CD1c-positive myeloid dendritic cell (primary cell): ENCODE results near the gene AKAIN1.
A peak's percentile ranks its signal among the peaks of the same experiment; 100 is the strongest.

Experiments
- DNase-seq: peaks from one replicate; pipeline ENCODE4 v3.0.0-alpha.2; 2016; ENCODE audit errors: extremely low spot score

The AKAIN1 gene, protein sequence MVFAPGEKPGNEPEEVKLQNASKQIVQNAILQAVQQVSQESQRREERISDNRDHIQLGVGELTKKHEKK

DNA sequence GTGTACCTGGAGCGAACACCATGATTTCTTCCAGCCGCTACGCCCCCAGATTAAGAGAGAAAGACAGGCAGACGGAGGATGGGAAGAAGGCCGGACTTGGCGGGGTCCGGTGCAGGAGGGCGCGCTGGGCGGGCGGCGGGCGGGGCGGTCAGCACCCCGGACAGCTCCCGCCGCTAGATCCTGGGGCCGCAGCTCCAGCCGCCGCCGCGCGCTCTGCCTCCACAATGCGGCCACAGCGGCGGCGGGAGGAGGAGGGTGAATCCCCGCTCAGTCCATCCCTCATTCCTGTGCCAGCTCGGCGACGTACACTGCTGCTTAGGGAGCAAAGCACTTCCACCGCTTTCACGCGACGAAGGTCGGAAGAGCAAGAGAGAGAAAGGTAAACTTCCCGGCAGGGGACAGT is at the start of gene AKAIN1:
Gene AKAIN1, minus strand, starts transcription at position 226 of the 403 bp plus-strand sequence. Its CDS starts 204 bp downstream, at position 22.
- peak; percentile 9 for DNase-seq

DNA sequence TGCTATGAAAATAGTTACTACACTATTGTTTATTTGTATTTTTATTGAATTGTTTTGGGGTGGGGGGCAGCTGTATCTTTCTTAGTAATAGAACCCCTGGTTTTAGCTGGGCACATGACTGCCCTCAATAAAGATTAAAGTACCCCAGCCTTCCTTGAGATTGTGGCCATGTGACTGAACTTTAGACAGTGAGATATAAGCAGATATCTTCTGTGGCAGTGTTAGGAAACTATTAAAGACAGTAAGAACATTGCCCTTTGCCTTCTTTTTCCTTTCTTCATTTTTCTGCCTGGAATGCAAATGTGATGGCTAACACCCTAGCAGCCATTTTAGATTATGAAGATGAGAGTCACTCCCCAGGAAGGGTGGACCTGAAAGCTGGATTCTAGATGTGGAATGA is 47.9 kb upstream of the AKAIN1 start:
- no peak for DNase-seq

GRCh38 chr18:5239447-5239846 is 42.4 kb upstream of the AKAIN1 start:
- DNase-seq: no peak

- peak; percentile 41 for DNase-seq
Measured at GRCh38 chr18:5238371-5238976, 41.4 kb upstream of the AKAIN1 start.

GRCh38 chr18:5237723-5238370 is 40.8 kb upstream of the AKAIN1 start:
- peak; percentile 92 for DNase-seq

GRCh38 chr18:5237083-5237722 is 40.1 kb upstream of the AKAIN1 start:
- no peak for DNase-seq

GRCh38 chr18:5214583-5215351 is 17.7 kb upstream of the AKAIN1 start:
- no peak for DNase-seq

DNA sequence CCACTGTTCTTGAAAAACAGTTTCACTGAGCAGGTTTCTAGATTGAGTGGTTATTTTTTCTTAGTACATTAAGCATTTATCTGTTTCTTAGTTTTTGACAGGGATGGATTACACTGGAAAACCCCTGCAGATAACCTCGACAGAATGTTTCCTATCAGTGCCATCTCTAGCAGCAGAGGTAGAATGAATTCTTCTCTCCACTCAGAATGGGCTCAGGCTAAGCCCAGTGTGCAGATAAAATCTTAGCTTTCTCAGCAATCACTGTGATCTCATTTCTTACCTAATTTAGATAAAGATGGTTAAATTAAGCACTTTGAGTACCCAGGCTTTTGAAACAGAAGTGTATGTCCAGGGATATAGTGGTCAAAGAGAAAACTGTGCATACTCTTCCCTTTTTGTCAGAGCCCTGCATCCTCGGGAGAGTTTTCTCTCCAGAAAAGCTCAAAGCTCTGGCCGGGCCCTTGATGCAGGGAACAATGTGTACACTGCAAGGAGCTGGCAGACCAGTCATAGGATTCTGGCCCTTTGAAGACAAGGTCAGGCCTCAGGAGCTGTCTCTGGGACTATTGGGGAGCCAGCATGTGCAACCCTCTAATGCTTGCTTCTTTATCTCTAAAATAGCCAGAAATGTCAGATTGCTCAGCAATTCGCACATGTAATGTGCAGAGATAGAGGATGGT is 10.6 kb upstream of the AKAIN1 start:
- DNase-seq: no peak

DNA sequence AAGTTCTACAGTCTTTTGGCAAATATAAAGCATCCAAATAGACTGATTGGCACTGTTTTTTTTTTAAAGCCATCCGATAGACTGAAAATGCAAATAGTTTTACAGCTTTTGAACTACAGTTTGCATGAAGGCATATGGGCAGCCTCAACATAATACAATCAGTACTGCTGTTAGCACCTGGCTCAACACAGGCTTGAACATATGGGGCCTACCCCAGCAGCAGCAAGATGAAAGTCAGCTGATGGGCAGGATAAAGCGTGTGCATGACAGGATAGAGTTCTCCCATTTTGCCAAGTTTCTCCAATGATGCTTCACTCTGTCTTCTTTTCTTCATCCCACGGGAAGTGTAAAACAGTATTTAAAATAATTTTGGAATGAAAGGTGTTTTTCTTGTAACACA is 1.3 kb upstream of the AKAIN1 start:
- DNase-seq: no peak

- no peak for DNase-seq
Measured at GRCh38 chr18:5197461-5197860, 404 bp upstream of the AKAIN1 start.

DNA sequence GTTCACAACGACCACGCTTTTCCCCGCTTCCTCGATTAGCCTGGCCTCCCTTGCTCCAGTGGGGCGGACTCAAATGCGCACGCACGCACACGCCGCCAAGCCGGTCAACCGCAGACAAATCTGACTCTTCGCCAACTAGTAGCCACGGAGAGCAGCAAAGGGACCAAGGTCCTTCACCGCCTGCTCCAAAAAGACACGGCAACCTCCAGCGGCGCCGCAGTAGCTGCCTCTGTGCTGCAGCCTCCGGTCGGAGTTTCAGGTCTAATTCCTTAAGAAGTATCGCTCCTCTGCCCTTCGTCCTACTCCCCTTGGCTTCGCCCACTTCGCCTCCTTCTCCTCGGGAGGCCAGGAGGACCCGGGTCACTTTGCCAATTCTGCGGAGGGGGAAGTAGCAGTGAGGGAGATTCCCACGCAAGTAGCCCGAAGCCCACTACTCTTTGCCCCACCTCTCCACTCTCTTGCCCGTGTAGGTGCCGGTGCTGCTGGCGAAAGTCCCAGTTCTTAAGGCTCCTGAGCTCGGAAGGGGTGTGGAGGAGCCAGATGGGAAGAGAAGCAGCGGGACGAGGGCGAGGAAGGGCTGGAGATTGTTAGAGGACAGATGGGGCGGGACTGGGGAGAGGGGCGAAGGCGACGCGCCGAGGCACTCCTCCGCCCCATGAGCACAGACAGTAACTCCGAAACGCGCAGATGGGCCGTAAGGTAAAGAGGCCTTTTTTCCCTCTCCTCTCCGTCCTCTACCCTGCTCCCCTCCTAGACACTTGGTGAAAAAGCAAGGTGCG is 615 bp downstream of the AKAIN1 start:
- no peak for DNase-seq

DNA sequence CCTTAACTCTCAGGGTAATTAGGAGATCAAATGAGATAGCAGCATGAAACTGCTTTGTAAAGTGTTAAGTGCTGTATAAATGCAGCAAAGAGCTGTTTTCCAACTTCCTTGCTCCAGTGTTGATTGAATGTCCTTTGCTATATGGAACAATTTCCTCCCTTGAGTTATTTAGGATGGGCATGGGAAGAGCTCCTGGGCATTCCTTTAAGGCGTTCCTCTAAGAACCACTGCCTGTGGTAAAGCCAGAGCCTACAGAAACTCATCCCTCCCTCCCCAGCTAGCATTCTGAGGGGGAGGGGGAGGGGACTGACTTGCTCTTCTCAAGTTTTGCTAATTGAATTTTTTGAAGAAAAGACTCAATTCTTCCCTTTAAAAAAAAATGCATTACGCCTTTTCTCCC is 1.4 kb downstream of the AKAIN1 start:
- no peak for DNase-seq

- no peak for DNase-seq
Measured at GRCh38 chr18:5180254-5180653, 16.8 kb downstream of the AKAIN1 start.

DNA sequence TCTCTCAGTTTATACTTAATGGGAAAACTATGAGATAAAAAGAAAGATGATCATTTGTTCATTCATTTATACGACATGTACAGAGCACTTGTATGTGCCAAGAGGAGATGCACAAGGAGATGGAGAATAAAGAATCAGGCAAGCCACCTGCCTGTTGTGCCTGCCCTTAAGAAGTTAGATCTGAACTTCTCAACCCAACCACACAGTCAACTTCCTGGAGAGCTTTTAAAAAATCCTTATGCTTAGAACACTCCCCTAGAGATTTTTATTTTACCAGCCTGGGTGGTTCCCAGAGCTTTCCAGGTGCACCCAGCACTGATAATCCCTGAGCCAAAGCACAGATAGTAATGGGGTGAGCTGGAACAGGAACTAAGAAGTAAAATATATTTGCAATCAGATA is 18.5 kb downstream of the AKAIN1 start:
- DNase-seq: no peak

DNA sequence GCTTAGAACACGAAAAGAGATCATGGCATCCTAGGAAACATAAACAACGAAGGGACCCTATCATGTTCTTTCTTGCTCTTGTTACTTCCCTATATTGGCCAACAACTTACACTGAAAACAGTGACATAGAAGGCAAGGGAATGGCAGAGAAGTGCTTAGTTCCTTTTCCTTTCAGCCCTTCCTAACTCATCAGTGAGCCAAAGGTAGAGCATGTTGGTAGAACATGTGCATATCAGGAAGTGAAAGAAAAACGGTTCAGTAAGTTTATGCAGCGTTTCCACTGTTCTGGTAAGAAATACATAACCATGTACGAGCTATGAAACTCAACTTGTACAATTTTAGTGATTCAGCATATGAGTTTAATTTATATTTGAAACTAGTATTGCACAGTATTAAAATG is 21.7 kb downstream of the AKAIN1 start:
- peak; percentile 22 for DNase-seq

DNA sequence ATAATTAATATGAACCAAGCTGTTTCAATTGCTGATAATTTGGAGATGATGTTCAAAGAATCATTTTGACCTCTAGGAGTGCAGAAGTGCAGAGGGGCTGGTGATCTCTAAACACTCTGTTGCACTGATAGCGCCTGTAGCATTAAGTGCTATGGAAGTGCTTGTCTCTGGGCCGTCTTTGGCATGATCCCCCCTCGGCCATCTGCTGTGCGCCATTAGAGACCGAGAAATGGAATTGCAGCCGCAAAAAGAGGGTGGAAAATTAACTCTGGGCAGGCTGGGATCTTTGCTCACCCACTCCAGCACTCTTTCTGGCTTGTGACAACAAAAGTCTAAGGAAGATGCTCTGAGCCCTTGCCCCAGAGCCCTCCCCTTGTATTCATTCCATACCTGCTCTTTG is 23.4 kb downstream of the AKAIN1 start:
- DNase-seq: no peak

DNA sequence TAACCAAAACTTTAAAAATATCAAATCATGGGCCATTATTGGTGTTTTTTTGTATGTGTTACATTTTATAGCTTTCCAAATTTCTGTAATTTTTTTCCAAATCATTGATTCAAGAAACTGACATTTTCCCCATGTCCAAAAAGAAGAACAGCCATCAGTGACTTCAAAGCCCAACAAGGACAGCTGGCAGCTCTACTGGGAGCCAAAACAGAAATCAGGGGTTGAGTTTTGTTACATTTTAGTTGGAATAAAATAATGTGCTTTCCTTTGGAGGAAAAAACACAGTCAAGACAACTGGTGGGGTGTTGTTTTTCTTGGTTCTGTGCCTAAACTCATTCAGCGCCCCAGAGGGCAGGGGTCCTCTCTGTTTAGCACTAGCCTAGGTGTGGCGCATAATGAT is 23.8 kb downstream of the AKAIN1 start:
- DNase-seq: no peak

DNA sequence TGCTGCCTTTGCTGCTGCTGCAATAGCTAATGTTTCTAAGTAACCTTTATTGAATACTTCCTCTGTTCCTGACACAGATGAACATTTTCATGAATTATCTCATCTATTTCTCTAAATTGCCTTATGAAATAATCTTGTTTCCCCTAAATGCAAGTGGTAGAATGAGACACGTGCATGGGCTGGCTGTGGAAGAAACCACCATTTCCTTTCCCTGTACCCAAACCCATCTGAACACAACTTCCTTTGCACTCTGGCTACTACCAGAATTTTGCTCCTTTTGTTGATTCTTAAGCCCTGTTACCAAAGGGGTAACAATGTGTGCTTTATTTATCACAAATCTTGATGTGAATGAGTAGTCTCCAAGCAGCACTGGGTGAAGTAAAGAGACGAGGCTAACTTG is 29.2 kb downstream of the AKAIN1 start:
- DNase-seq: no peak

- no peak for DNase-seq
Measured at GRCh38 chr18:5166606-5167280, 30.3 kb downstream of the AKAIN1 start.

DNA sequence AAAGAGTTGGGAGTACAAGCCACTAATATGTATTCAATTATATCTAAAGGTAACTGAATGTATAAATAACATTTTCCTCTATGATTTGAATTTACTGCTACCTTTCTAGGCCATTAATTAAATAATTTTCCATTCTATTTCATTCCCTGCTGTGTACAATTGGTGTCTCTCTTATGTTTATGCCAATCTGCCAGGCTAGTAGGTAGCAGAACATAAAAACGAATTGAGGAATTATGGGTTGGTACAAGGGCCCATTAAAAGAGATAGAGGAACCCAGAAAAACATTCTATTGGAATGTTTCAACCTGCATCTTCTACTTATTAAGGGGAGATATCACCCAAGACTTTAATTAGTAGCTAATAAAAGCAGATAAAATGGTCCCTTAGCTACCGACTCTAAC is 32.2 kb downstream of the AKAIN1 start:
- no peak for DNase-seq
